Thyroid gland (tissue), 4 donors: Measurements from ENCODE around the gene NUP98.

ENCODE experiments used
- CTCF ChIP-seq, 6 experiments: fragments of 200-600 bp in 3 of 6; fragments of 450-650 bp in 3 of 6; sonication (generic) in 3 of 6; IDR thresholded peaks; one replicate each; pipeline ENCODE4 v1.5.1; 2016 to 2019; ENCODE audit warnings: antibody characterized with exemption in 6 of 6, mild to moderate bottlenecking in 2 of 6, inconsistent platforms in 1 of 6, moderate library complexity in 1 of 6
- POLR2A ChIP-seq, 2 donors: fragments of 450-650 bp; IDR thresholded peaks; one replicate each; pipeline ENCODE4 v1.6.1; 2017; ENCODE audit warnings: antibody characterized with exemption in 2 of 2, mild to moderate bottlenecking in 2 of 2, moderate library complexity in 1 of 2

GRCh38 chr11:3840870-3841425 lies 43.6 kb upstream of the NUP98 start, which contains the start of gene RHOG:
- TF ChIP-seq CTCF (IDR thresholded peaks at IDR 0.05) (no peak), POLR2A (IDR thresholded peaks at IDR 0.05) (no peak)
